ENCODE results near the gene BNIPL.
A peak's percentile ranks its signal among the peaks of the same experiment; 100 is the strongest.

The BNIPL gene

DNA sequence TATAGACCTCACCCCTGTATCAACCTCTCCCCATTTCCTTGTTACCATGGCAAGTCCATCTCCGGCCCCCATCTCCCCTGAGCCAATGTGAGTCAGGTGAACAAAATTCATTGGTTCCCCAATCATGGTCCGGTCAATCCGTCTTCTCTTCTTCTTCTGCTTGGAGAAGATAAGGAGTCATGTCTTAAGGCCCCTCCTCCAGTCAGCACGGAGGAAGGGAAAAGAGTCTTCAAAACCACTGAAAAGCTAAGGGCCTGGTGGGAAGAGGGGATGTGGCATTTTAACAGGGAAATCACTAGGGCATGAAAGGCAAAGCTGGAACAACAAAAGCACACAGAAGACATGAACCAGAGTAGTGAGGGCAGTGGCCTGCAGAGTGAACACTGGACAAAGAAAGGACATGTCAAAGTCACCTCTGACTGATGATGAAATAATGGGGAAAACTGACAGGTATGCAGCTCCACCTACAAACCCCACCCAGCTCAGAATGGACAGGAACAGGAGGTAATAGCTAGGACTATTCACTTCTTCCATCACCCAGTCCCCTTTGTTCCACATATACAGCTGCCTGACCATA, 18.7 kb downstream of the BNIPL start:
- FAIRE-seq (no peak), DNase-seq (ENCODE audit: extremely low spot score, insufficient read length, low read depth) (no peak)

DNA sequence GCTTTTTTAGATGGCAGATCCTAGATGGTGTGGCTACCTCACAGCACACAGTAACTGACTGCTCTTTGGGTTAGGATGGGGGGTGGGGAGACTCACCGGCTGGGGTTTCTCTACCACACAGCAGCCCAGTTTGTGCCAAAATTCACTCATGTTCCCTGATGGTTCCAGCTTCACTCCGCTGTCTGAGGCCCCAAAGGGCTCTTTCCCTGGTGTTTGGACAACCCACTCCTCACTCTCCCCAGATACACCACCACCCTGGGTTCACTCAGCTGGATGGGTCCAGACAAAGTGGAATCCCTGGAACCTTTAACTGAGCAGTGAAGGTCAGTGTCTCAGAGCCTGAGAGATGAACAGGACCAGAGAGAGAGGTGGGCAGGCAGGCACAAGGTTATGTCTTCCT, 19.2 kb downstream of the BNIPL start:
- DNase-seq (ENCODE audit: extremely low spot score, insufficient read length, low read depth) (no peak), FAIRE-seq (no peak)

DNA sequence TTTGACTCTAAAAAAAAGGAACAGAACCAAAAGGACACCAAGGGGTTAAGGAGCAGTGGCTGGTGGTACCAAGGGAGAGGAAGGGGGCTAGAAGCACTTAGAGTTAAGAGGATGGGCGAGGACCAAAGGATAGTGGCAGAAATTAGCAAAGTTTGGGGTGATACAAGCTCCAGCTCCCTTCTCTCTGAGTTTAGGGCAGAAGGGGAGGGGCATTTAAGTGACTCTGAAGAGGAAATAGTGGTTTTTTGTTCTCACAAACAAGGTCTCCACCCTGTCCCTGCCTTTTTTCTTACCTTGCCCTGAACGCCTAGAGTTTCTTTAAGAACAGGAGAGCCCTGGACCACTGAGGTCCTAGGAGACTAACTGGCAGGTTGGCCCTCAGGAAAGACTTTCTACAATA, 19.8 kb downstream of the BNIPL start:
- FAIRE-seq: peak; percentile 36
- no peak for DNase-seq (ENCODE audit: extremely low spot score, insufficient read length, low read depth)

DNA sequence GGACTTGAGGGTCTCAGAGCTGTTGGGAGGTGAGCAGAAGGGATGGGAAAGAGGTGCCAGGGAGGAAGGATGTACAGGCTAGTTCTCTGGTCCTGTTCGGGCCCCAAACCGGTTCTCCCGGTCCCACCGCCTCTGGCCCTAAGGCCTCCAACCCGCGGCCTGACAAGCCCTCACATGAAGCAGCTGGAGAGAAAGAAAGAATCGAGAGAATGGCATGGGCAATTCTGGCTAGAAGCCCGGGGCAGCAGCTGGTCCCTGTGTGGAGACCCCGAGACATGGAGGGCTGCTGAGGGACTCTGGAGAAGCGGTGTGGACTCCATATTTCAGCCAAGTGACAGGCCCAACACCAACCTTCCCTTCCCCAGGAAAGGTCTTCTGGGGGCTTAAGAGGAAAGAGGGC, 22.3 kb downstream of the BNIPL start:
- DNase-seq (ENCODE audit: extremely low spot score, insufficient read length, low read depth) (no peak), FAIRE-seq (no peak)

DNA sequence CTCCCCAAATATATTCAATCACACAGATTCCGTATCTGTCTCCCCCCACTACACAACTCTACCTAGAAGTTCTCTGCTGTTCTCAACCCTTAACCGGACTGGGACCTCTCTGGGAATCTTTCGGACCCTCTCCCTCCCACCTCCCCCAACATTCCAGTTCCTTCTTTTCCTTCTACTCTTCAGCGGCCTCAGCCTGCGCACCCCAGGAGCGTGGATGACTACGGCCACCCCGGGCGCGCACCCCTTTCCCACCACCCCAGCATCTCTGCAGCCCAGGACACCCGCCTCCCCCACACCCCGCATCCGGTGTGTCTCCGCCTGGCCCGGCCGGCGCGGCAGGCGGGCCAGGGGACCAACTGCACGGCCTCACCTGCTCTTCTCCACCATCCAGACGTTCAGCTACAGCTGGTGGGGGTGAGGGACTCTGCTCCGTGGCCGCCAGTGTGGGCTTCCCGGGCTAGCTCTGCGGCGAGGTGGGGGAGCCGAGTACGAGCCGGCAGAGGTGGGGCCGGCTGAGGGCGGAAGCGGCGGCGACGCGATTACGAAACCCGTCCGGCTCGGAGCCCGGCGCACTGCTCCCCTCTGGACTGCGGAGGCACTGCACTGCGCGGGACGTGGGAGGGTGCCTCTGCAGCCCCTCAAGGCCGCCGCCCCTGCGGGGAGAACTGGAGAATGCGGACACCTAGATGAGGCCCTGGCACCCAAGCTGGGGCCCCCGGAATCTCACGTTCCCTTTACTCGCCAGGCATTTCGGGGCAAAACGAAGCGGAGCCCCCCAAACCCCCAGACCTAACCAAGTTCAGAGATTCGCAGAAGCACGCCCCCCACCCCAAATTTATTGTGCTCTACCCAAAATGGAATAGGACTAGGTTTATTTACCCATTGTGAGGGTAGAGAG, 23.0 kb downstream of the BNIPL start, which contains the start of gene CDC42SE1:
Gene CDC42SE1, minus strand, starts transcription at position 514 of the 898 bp plus-strand sequence. CDS start 3,892 bp downstream, outside the sequence.
- FAIRE-seq (peak; percentile 78), DNase-seq (ENCODE audit: extremely low spot score, insufficient read length, low read depth) (peak; percentile 85)

DNA sequence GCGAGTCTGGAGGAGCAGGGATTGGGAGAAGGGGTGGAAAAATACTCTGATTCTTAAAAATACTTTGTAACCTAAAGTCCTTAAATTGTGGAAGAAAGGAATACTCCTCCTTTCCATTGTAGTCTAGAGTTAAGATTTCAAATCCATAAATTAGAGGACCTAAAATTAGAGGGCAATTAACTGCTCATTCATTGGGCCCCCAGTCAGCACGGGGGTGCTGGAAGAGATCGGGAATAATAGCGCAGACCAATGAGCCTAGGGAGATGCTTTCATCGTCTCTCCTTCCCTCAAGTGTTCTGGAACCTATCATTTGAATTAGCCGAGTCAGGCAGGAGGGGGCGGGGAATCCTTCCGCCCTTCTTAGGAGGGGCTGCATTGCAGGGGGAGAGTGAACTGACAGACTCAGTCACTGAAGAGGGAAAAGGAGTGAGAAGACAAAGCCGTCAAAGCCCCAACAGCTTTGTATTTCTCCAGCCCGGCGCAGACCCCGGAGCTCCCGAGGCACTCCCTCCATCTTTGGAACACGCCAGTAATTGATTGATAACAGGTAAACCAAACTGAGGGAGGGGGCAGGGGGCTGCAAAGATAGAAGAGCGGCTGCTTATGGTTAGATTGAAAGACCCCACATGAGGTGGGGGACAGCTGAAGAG, 23.7 kb downstream of the BNIPL start, which contains the start of gene MLLT11:
Gene MLLT11, plus strand, starts transcription at position 391 of the 650 bp plus-strand sequence. CDS start 6,828 bp downstream, outside the sequence.
- DNase-seq (ENCODE audit: extremely low spot score, insufficient read length, low read depth): no peak
- FAIRE-seq: no peak

DNA sequence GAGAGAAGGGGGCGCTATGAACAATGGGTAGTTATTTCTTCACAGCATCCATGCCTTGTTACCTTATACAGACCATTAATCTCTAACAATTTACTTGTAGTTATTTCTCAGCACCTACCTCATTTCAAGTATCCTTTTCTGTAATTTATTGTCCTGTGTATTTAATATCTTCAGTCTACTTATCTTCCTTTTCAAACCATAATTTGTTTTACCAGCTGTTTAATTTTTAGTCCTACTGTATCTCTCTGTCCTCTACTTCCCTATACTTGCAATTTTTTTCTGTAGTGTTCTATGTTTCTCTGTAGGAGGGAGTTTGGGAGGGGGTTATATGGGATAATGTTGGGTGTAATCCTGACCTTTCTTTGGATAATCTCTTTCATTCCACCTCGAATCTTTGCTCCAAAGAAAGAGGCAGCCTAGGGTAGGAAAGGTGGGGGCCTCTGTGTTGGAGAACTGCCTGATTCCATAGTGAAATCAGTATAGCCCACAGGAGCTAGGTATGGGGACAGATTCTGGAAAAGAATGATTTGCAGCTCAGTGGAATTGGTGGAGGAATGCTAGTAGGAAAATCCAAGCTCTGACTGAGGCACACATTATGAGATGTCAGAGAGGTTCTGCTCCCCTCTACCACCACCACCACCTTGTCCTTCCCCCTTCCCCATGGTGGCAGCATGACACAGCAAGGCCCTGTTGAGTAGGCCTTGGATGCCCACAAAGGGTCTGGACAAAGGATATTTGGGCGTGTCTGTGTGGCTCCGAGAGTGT, 24.5 kb downstream of the BNIPL start:
- DNase-seq (ENCODE audit: extremely low spot score, insufficient read length, low read depth) (no peak), FAIRE-seq (no peak)

DNA sequence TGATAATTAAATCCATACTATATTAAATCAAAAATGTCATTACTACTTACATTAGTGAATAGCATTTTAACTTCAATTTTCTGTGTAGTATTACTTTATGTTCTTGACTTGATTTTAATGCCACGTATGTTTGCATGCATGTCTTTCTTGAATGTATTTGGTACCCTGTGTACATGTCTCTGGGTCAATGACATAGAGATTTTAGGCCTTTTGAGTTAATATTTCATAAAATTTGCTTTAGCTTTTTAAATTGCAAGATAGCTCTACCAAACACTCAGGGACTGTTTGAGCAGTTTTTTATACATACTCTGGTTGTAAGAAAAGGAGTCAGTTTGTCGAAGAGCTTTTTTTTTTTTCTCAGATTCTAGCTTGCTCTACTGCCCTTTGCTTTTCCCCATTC, 25.3 kb downstream of the BNIPL start:
- FAIRE-seq (no peak), DNase-seq (ENCODE audit: extremely low spot score, insufficient read length, low read depth) (no peak)

DNA sequence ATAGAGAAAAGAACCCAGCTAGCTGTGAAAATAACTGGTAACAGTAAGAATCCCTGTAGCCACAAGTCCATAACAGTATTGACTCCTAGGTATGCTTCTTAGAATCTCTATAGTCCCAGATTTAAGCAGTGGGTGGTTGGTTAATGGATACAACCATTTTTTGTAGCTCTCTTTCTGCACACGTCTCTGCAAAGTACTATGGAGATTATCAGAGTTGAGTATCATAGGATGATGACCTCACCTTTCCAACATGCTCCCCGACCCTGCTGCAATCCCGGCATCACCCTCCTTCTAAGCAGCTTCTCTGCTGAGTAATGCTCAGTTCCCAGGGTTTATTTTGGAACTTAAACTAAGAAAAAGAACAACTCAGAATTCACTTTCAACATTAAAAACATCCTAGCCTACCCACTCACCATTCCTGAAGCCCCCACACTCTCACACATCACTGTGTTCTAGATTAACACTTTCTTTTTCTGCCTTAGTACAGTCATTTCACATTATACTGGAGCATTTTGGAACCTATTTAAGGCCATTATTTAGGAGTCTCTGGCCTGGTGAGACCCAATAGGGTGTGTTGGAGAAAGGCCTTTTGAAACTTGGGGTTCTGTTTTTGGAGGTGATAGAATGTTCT, 26.5 kb downstream of the BNIPL start:
- no peak for FAIRE-seq
- no peak for DNase-seq (ENCODE audit: extremely low spot score, insufficient read length, low read depth)

DNA sequence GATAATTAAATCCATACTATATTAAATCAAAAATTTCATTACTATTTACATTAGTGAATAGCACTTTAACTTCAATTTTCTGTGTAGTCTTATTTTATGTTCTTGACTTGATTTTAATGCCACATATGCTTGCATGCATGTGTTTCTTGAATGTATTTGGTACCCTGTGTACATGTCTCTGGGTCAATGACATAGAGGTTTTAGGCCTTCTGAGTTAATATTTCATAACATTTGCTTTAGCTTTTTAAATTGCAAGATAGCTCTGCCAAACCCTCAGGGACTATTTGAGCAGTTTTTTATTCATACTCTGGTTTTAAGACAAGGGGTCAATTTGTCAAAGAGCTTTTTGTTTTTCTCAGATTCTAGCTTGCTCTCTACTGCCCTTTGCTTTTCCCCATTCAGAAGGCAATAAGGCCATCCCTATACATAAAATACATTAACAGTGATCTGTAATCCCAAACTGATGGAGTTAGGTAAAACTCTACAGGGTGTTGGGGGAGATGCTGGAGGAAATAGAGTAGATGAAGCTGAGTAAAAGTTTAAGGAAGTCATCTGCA, 28.8 kb downstream of the BNIPL start:
- FAIRE-seq: no peak
- no peak for DNase-seq (ENCODE audit: extremely low spot score, insufficient read length, low read depth)

DNA sequence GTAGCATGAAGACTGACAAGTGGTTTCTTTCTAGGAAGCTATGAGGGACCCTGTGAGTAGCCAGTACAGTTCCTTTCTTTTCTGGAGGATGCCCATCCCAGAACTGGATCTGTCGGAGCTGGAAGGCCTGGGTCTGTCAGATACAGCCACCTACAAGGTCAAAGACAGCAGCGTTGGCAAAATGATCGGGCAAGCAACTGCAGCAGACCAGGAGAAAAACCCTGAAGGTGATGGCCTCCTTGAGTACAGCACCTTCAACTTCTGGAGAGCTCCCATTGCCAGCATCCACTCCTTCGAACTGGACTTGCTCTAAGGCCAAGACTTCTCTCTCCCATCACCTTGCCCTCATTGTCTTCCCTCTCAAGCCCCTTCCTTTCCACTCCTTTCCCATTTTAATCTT, 30.8 kb downstream of the BNIPL start:
- DNase-seq (ENCODE audit: extremely low spot score, insufficient read length, low read depth) (no peak), FAIRE-seq (no peak)

DNA sequence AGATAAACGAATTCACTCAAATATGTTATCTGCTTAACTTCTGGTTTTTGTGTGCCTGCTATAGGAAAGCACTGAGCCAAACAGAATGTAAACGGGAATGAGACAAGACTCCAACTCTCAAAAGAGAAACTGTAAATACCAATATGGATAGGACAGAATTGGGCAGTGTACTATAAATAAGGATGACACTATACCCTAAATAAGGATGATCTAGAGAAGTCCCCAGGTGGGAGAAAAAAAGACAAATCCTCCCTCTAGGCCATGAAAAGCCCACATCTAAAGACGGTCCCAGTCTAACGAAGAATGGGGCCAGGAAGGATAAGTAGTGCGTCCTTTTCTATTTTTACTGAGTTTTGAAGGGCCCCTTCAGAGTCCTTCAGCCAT, 32.7 kb downstream of the BNIPL start:
- DNase-seq (ENCODE audit: extremely low spot score, insufficient read length, low read depth) (no peak), FAIRE-seq (no peak)

DNA sequence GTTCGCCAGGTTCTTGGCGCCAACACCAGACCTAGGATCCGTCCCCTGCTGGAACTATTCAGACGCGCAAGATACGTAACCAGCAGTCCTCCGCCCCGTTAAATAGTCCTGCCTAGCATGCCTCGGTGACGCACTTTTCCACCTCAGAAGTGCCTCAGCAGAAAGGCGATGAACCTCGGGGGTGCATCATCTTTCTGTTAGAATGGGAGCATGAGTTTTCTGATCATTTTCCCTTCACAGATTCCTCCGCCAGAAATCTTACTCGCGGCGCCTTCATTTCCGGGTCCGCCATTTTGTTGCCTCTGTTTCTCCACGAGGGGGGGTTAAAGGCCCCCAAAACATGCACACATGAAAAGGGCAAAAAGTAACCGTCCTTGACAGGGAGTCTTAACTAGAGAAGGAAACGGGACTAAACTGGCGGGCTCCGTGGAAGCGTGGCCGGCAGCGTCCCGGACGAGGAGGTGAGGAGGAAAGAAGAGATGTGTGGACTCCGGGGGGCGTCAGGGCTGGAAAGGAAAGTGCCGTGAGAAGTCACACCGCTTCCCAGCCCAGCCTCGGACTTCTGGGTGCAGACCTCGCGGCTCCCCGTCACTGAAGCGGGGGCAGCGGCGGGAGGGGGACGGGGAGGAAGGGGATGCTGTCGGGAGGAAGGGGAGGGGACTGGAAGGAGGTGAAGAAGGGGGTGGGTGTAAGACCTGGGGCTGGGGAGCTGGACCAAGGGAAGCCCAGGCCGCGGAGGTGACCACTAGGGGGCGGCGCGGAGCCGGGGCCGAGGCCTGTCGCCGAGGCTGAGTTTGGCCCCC, 34.3 kb downstream of the BNIPL start, which contains the start of gene GABPB2:
Gene GABPB2, plus strand, starts transcription at position 288 of the 803 bp plus-strand sequence. CDS start 17,429 bp downstream, outside the sequence.
- peak; percentile 83 for DNase-seq (ENCODE audit: extremely low spot score, insufficient read length, low read depth)
- FAIRE-seq: peak; percentile 83

DNA sequence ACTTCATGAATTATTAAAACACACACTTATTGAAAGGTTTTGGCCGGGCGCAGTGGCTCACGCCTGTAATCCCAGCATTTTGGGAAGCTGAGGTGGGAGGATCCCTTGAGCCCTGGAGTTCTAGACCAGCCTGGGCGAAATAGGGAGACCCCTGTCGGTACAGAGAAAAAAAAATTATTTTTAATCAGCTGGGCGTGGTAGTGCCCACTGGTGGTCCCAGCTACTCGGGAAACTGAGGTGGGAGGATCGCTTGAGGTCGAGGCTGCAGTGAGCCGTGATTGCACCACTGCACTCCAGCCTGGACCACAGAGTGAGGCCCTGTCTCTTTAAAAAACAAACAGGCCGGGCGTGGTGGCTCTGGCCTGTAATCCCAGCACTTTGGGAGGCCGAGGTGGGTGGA, 35.8 kb downstream of the BNIPL start:
- FAIRE-seq: no peak
- no peak for DNase-seq (ENCODE audit: extremely low spot score, insufficient read length, low read depth)

DNA sequence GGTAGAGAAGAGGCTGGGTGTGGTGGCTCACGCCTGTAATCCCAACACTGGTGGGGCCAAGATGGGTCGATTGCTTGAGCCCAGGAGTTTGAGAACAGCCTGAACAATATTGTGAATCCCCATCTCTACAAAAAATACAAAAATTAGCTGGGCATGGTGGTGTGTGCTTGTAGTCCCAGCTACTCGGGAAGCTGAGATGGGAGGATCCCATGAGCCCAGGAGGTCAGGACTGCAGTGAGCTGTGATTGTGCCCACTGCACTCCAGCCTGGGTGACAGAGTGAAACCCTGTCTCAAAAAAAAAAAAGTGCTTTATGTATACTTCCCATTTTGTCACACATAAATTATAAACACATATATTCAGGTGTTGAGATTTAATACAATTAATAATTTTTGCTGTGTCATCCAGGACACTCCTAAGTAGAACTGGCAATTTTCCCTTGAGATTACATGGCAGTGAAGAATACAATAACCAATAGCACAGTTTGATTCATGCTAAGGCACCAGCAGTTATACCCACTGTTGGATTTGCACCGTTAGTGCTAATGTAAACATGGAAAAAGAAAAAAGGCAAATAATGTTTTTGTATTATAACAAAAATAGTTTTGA, 49.7 kb downstream of the BNIPL start:
- no peak for FAIRE-seq
- no peak for DNase-seq (ENCODE audit: extremely low spot score, insufficient read length, low read depth)
